Left colon (tissue), 2 donors: ENCODE measurements around the gene DHRS1. TPM values are rescaled to one million over a fixed set of nuclear protein-coding genes. Genes with fewer than 3 reads are reported as not detected.

Experiments used
- ATAC-seq: fragments of 200-7000 bp; cut with Tn5 transposase; one replicate; pipeline ENCODE4 v1.9.1; 2020; ENCODE audit warnings: mild to moderate bottlenecking, moderate library complexity
- DNase-seq, 2 donors: peaks; one replicate each; pipeline ENCODE4 v3.0.0-alpha.2; 2020
- intact Hi-C, 2 donors: fragments of 100-400 bp; cut with DNase I in 1 of 2; cut with micrococcal nuclease in 1 of 2; formaldehyde crosslinking; loops; one replicate each; pipeline versions ENCODE4 v1.11.2 to v1.14.0; 2022; cut with DNase I, micrococcal nuclease
- long read RNA-seq: library from polyadenylated mRNA; unstranded; transcript quantifications from one replicate; pipeline ENCODE4 v2.0.0, GENCODE V29; 2021
- total RNA-seq, 2 donors: library from RNA; stranded (reverse); fragmentation: NEBNext Ultra II Directional; extraction: Animal tissue kit (Norgen Biotek cat#: 25700); gene quantifications; one replicate each; pipeline ENCODE4 v1.2.1, GENCODE V29; 2021
- donor health status: DM: no; HTN: no; CAD: no.
- donor health status: DM: yes; HTN: yes; CAD: no.

DHRS1 gene
- 10 to 100 TPM; 64.2 to 76.6 TPM for total RNA-seq
- long read RNA-seq, transcript DHRS1-201 (9 exons, 1,480 nt): major isoform, 47 of 55 reads
- long read RNA-seq, partial matches to known transcripts: 3 of 55 reads
- long read RNA-seq, other reads (novel, unspliced or antisense): 5 of 55 reads

DNA sequence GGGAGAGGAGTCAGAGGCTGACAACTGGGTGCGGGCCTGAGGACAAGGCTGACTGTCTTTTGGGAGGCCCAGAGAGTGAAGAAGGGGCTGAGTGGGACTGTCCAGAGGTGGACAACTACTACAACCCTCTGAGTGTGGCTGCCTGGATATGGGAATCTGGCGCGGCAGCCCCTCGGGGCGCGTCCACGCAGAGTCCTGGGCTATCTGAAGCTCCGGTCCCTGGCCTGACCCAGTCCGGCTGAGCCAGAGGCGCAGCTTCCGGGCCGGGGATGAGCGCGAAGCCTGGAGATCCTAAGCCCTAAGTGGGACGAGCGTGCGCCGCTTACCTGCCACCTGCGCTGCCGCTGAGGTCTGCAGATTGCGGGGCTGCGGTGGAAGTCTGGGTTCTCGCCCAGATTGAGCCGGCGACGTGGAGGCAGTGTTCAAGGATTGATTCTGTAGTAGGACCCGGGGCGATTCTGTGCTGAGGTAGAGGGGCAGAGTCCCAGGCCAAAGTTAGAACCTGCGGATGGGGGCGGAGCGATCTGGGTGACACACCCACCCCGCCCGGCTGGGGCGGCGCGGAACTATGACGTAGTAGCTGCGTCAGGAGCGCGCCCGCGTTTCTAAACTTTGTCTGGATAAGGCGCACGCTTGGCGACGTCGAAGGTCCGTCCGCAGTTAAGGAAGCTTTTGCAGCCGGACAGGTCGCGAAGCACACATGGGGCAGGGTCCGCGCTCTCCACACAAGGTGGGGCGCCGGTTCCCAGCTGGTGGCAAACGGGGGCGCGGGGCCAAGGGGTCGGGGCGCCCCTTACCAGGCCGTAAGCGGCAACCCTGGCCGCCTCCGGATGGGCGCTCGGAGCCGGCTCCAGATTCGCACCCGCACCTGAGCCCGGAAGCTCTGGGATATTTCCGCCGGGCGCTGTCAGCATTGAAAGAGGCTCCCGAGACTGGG is at the start of gene DHRS1, which contains the start of gene NOP9:
Gene DHRS1 (minus strand): TSS at position 526 of the 937 bp plus-strand sequence. CDS start 674 bp downstream, outside the sequence.
Gene NOP9 (plus strand): TSS at position 596 of the 937 bp plus-strand sequence. CDS start 105 bp downstream, at position 701.
- ATAC-seq: peak; percentile 89
- peak; percentile 90 to 97 for DNase-seq
- intact Hi-C loops: loop anchor here in 1 of 2 donors (5.0 kb wide), 1 partner anchor 57 kb away; the partner anchor contains the start of gene TINF2

DNA sequence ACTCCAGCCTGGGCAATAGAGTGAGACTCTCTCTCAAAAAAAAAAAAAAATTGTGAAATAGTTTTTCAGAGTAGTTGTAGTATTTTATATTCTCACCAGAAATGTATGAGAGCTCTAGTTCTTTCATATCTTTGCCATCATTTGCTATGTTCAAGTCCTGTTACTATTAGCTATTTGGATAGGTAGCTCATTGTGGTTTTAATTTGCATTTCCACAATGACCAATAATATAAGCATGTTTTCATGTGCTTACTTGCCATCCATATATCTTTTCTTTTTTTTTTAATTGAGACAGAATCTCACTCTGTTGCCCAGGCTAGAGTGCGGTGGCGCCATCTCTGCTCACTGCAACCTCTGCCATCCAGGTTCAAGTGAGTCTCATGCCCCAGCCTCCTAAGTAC is 48.6 kb upstream of the DHRS1 start:
- DNase-seq (no peak), ATAC-seq (no peak)
- intact Hi-C loops: no loop called here

DNA sequence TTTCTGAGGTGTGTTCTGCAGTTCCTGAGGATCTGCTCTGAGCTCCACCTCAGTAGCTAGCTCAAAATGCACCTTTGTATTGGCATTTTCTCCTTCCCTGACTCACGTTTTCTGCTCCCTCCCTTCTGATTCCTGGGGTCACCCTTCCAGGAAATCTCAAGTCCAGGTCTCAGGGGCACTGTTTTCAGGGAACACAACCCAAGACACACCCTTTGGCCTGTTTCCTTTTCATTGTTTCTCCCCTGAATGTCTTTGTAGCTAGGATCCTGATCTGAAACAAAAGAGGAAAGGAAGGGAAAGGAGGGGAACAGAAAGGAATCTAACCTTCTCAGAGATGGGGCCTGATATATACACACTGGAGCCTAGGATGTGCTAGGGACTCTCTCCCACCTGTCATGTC is 47.6 kb upstream of the DHRS1 start:
- no peak for ATAC-seq
- intact Hi-C loops: no loop called here
- DNase-seq: no peak

- intact Hi-C loops: no loop called here
- DNase-seq: peak in 1 of 2 donors; percentile 28
These were observed 44.4 kb upstream of the DHRS1 start for GRCh38 chr14:24343795-24344660.

GRCh38 chr14:24342889-24343288 is 43.3 kb upstream of the DHRS1 start:
- no peak for ATAC-seq
- no peak for DNase-seq
- intact Hi-C loops: no loop called here

More at GRCh38 chr14:24343795-24344660, 44.4 kb upstream of the DHRS1 start:
- peak; percentile 53 for ATAC-seq

GRCh38 chr14:24340606-24341005 is 41.0 kb upstream of the DHRS1 start:
- DNase-seq (no peak), ATAC-seq (no peak)
- intact Hi-C loops: no loop called here

DNA sequence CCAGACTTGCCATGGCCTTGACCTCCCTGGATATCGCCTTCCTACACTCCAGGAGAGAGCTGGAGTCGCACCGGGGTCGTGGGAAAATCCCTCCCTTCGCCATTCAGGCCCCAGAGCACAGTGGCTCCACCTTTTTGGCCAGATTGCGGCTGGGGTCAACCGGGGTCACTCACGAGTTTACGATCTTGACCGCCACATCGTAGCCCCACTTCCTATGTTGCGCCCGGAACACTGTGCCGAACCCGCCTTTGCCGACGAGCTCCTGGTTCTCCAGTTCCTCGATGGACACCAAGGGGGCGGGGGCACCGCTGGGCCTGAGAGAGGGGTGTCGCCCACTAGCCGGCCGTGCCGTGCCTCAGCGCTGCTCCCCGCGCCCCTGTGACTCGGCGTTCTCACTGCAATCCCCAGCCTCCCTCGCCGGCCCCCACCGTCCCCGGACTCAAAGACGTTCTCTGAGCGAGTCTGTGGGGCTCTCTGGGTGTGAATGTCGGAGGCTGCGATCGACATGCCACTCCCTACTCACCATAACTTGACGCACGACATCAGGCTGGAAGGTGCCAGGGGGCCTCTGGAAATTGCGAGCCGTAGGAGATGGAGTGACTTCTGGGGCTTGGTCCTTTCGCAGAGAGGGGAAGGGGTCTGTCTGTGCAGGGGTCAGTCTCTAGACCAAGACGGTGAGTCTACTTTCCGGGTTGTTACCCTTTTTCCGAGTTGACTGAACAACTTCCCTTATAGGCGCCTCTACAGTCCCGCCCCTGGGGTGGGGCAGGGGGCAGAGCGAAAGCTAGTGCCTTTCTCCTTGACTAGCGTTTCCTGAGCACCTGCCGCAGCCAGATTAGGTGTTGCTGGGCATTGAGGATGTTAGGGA is 39.9 kb upstream of the DHRS1 start, which contains the start of gene RIPK3:
Gene RIPK3 (minus strand): TSS at position 708 of the 868 bp plus-strand sequence. CDS start 165 bp downstream, at position 543.
- ATAC-seq (peak; percentile 88), DNase-seq (peak; percentile 88 to 89)
- intact Hi-C loops: loop anchor here in 1 of 2 donors (10.0 kb wide), 1 partner anchor 95 kb away; no protein-coding TSS in a partner anchor

- DNase-seq: no peak
- intact Hi-C loops: loop anchor here in 1 of 2 donors (10.0 kb wide), 1 partner anchor 96 kb away; no protein-coding TSS in a partner anchor
- ATAC-seq: no peak
These were observed 39.3 kb upstream of the DHRS1 start for GRCh38 chr14:24338843-24339242.

DNA sequence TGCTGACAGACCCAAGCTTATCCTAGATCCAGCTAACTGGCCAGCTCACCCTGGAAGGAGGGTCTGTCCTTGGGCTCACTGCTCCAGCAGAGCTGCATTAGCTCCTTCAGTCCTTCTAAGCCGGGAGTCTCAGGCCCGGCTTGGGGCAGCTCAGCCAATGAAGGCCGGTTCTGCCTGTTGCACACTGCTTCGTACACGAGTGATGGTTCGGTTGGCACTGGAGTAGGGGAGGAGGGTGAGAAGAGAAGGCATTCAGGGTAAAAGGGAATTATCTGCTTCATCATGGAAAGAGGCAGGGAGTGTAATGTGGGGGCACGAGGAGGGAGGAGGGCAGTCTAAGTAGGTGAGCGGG is 38.2 kb upstream of the DHRS1 start:
- no peak for DNase-seq
- ATAC-seq: no peak
- intact Hi-C loops: loop anchor here in 1 of 2 donors (10.0 kb wide), 1 partner anchor 97 kb away; no protein-coding TSS in a partner anchor

DNA sequence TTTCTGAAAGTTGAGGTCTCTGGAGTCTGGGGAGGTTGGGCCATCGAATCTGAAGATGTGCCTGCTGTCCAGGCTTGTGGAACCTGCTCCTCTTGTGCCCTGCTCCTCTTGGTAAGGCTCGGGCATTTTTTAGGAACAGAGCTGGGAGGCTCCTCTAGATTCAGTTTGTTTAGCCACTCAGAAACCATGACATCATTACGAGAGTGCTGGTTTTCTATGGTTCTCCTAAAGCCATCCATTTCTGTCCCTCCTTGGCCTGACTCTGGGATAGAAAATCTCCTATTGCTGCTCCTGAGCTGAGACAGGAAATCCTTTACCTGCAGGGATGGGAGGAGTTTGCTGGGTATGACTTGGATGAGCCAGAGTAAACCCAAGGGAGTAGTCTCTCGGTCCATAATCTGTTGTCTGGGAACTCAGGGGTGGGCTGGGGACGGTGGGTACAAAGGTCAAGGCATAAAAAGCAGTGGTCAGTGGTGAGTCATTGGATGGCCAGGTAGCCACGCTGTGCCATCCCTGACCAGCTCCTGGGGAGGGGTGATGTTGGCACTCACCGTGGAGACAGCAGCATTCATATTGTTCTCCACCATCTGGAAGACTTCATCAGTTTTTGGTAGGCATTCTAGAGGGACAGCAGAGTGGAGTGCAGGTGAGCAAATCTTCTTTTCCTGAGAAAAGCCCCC is 37.7 kb upstream of the DHRS1 start:
- ATAC-seq: no peak
- intact Hi-C loops: loop anchor here in 1 of 2 donors (10.0 kb wide), 1 partner anchor 98 kb away; no protein-coding TSS in a partner anchor

DNA sequence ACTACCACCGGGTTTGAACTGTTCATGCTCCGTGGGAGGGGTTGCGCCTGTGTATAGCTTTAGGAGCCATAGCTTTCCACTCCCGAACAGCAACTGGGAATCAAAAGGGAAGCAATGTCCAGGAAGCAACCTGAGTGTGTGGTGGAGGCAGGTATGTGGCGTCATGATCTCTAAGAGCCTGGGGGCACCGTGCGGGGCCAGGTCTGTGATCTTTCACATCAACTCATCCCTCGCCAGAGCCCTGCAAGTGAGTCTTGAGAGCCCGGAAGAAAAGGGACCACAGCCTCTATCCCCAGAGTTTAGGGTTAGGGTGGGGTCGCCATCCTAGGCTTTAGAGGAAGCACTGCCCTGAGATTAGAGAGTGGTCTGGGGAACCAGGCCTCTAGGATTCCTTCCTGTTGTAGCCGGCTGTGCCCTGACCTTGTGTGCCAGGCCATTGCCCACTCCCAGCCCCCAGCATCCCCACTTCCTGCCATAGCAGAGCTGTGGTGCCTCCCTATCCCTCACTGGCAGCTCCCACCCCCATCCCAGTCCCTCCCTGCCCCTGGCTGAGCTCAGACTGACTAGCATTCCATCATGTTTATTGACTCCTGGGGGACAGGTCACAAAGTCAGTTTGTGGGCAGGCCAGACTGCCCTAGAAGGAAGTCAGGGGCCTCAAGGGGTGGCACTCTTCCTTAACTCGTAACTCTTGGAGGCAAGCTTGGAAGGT is 36.0 kb upstream of the DHRS1 start:
- ATAC-seq (no peak), DNase-seq (no peak)
- intact Hi-C loops: loop anchor here in 1 of 2 donors (10.0 kb wide), 1 partner anchor 99 kb away; no protein-coding TSS in a partner anchor

More for the DNA sequence above, 37.7 kb upstream of the DHRS1 start:
- DNase-seq: no peak

DNA sequence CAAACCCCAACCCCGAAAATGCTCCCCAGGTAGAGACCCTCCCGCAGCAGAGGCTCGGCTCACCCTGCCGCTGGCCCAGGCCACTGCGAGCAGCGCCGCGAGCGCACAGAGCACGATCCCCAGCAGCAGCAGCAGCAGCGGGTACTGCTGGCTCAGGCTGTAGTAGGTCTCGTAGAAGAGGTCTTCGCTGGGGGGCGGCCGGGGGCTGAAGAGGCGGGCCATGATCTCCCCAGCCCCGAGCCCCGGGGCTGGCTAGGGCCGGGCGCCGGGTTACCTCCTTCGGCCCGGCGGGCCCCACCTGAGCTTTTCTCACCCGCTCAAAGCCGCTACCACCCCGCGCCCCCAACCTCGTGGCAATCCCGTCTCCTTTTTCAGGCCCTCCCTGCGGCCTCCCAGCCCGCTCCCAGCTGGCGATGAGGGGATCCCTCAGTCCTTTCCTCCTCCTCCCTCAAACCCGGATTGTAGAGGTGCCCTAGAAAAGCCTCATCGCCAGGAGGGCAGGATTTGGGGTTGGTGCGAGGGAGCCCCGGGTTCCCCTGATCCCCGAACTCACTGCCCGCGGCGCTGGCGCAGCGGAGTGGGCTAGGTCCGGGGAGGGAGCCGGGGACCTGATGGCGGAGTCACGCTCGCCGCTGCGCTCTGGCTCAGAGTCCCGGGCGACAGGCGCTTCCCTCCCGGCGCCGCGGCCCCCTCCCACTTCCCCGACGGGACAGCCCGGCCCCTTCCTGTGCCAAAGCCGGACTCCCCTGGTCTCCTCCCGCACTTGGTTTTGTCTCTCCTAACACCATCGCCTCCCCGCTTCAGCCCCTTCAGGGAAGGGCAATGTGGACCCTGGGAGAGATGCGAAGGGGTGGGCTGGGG is 35.1 kb upstream of the DHRS1 start, which contains the start of gene ADCY4:
Gene ADCY4 (minus strand): TSS at position 641 of the 861 bp plus-strand sequence. CDS start 419 bp downstream, at position 222.
- intact Hi-C loops: loop anchor here in 1 of 2 donors (10.0 kb wide), 1 partner anchor 100 kb away; no protein-coding TSS in a partner anchor
- ATAC-seq (peak; percentile 22), DNase-seq (peak in 1 of 2 donors; percentile 41)

- DNase-seq: peak; percentile 74 to 83
- peak; percentile 67 for ATAC-seq
- intact Hi-C loops: loop anchor here (2.0 to 10.0 kb wide), 2 partner anchors 98 to 102 kb away; no protein-coding TSS in a partner anchor
These were observed 32.9 kb upstream of the DHRS1 start for GRCh38 chr14:24332268-24332993.

GRCh38 chr14:24331731-24332267 is 32.2 kb upstream of the DHRS1 start:
- intact Hi-C loops: loop anchor here (2.0 to 10.0 kb wide), 2 partner anchors 99 to 103 kb away; no protein-coding TSS in a partner anchor
- ATAC-seq (peak; percentile 1), DNase-seq (peak in 1 of 2 donors; percentile 25)
